ENCODE results near the gene ZNF519.

DNA sequence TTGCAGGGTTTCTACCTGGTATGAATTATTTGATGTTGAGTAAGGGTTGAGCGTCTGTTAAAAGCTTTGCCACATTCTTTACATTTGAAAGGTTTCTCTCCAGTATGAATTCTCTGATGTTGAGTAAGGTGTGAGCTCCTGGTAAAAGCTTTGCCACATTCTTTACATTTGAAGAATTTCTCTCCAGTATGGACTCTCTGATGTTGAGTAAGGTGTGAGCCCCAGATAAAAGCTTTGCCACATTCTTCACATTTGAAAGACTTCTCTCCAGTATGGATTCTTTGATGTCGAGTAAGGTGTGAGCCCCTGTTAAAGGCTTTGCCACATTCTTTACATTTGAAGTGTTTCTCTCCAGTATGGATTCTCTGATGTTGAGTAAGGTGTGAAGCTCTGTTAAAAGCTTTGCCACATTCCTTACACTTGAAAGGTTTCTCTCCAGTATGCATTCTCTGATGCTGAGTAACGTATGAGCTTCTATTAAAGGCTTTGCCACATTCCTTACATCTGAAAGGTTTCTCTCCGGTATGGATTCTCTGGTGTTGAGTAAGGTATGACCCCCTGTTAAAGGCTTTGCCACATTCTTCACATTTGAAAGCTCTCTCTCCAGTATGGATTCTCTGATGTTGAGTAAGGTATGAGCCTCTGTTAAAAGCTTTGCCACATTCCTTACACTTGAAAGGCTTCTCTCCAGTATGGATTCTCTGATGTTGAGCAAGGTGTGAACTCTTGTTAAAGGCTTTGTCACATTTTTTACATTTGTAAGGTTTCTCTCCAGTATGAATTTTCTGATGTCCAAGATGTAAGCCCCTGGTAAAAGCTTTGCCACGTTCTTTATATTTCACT is 27.1 kb downstream of the ZNF519 start:
- TF ChIP-seq, protein P1, sequence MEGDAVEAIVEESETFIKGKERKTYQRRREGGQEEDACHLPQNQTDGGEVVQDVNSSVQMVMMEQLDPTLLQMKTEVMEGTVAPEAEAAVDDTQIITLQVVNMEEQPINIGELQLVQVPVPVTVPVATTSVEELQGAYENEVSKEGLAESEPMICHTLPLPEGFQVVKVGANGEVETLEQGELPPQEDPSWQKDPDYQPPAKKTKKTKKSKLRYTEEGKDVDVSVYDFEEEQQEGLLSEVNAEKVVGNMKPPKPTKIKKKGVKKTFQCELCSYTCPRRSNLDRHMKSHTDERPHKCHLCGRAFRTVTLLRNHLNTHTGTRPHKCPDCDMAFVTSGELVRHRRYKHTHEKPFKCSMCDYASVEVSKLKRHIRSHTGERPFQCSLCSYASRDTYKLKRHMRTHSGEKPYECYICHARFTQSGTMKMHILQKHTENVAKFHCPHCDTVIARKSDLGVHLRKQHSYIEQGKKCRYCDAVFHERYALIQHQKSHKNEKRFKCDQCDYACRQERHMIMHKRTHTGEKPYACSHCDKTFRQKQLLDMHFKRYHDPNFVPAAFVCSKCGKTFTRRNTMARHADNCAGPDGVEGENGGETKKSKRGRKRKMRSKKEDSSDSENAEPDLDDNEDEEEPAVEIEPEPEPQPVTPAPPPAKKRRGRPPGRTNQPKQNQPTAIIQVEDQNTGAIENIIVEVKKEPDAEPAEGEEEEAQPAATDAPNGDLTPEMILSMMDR (IDR thresholded peaks at IDR 0.05 in 4 of 5, conservative IDR thresholded peaks at IDR 0.05 in 1 of 5) = no peak
- TF ChIP-seq POLR2A (IDR thresholded peaks at IDR 0.05) = no peak
